ENCODE measurements around the gene GOLIM4.

GOLIM4 gene

DNA sequence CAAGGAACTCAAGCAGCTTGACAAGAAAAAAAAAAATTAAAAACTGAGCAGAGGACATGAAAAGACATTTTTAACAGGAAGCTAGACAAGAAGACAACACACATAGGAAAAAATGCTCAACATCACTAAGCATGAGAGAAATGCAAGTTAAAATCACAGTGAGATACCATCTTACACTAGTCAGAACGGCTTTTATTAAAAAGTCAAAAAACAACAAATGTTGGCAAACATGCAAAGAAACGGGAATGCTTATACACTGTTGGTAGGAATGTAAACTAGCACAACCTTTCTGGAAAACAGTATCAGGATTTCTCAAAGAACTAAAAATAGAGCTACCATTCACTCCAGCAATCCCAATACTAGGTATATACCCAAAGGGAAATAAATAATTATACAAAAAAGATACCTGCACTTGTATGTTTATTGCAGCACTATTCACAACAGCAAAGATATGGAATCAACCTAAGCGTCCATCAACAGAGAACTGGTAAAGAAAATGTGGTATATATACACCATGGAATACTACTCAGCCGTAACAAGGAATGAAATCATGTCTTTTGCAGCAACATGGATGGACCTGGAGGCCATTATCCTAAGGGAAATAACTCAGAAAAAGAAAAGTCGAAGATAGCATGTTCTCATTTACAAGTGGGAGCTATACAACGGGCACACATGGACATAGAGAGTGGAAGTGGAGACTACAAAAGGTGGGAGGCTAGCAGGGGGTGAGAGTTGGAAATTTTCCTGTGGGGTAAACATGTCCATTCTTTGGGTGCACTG, 5.2 kb downstream of the GOLIM4 start:
- no peak overlapping the region for H3K4me3 ChIP-seq (ENCODE audit: low read length)
- DNase-seq (ENCODE audit: low read depth), result peak; percentile 43
- TF ChIP-seq, protein P1, sequence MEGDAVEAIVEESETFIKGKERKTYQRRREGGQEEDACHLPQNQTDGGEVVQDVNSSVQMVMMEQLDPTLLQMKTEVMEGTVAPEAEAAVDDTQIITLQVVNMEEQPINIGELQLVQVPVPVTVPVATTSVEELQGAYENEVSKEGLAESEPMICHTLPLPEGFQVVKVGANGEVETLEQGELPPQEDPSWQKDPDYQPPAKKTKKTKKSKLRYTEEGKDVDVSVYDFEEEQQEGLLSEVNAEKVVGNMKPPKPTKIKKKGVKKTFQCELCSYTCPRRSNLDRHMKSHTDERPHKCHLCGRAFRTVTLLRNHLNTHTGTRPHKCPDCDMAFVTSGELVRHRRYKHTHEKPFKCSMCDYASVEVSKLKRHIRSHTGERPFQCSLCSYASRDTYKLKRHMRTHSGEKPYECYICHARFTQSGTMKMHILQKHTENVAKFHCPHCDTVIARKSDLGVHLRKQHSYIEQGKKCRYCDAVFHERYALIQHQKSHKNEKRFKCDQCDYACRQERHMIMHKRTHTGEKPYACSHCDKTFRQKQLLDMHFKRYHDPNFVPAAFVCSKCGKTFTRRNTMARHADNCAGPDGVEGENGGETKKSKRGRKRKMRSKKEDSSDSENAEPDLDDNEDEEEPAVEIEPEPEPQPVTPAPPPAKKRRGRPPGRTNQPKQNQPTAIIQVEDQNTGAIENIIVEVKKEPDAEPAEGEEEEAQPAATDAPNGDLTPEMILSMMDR (conservative IDR thresholded peaks at IDR 0.05; ENCODE audit: low read length), result no peak

DNA sequence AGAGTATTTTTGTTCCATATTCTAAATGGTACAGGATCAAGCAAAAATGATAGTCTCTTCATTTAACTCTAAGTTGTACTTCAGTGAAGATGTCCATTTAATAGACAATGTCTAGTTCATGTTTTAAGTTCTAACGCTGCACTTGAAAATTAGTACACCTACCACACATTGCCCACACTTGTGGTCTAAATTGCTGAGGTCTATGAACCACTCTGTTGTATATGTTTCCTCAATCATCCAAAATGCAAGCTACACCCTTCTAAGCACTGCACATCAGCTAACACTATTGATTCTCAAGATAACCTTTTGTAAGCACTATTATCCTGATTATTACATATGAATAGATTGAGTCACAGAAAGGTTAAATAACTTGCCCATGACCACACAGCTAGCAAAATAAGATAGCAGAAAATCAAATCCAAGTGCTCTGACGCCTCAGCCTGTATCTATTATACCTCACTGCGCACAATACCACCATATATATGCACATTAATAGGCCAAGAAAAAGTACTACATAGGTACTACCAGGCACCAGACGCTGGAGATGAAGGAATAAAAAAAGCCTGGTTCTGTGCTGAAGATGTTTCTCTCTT, 6.4 kb downstream of the GOLIM4 start:
- TF ChIP-seq, protein P1 (conservative IDR thresholded peaks at IDR 0.05; ENCODE audit: low read length), result no peak
- H3K4me3 ChIP-seq (ENCODE audit: low read length), result no peak overlapping the region
- no peak for DNase-seq (ENCODE audit: low read depth)

DNA sequence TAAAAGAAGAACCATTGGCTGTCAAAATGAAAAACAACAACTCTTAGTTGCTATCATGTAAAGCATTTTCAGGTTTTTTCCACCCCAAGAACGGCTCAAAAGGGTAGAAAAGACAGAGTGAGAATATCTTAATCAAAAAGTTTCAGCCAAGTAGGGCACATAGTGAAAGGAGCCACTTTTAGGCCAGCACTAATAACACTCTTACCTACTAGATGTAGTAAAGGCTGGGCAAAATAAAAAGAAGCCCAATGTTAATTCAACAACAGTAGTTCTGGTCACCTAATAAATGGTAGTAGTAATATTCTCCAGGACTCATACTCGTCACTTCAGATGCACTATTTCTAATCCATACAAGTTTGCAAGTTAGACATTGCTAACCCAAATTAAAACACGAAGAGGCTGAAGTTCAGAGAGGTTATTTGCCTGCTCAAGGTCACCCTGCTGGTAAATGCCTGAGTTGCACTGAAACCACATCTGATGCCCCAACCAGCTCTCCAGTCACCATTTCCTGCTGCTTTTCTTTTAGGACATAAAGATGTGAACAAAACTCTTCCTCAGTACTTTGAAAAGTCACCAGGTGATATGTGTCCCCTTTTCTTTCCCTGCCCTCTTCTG, 7.5 kb downstream of the GOLIM4 start:
- TF ChIP-seq, protein P1 (conservative IDR thresholded peaks at IDR 0.05; ENCODE audit: low read length), result peak; percentile 42; the same call in 1 of the 2 replicates
- no peak overlapping the region for H3K4me3 ChIP-seq (ENCODE audit: low read length)
- peak; percentile 21 for DNase-seq (ENCODE audit: low read depth)

DNA sequence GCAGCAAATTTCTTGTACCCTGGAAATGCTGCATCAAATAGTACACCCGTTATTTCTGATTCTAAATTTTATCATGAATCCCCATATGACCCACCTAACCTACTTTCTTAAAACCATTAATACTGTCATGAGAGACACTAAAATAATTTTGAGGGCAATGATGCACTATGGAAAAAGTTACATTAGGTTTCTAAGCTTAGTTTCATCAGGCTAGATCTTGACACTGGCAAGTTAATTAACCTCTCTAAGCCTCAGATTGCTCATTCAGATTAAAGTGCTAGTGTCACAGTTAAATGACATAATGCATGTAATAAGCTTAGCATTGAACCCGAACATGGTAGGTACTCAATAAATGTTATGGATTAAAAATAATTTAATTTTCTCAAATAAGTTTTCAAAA, 8.2 kb downstream of the GOLIM4 start:
- no peak for DNase-seq (ENCODE audit: low read depth)
- TF ChIP-seq, protein P1 (conservative IDR thresholded peaks at IDR 0.05; ENCODE audit: low read length), result no peak
- no peak overlapping the region for H3K4me3 ChIP-seq (ENCODE audit: low read length)

DNA sequence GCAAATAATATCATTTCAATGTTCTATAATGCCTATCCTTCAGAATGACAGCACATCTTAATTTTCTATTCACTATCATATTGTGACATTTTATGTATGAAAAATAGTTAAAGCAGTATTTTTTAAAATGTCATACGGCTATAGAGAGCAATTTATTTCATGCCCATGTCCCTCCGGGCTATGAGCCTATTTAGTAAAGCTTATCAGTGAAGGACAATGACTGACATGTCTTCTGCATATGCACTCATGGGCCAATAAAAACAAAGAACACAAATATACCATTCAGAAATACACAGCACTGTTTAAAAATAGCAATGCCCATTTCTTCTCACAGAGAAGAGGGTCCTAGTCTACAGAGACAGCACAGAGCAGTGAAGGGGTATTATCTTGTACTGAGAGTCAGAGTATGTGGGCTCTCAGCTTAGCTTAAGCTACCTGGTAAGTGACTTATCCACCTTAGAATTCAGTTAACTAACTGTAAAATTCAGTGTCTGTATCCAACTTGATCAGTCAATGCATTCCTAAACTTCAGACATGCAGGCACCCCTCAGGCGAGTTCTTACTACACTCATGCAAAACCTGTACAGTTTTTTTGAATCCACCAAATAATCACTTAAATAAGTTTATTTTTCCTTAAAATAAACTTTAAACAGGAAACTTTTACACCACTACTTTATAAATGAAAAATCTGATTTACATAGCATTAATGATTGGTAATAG, 9.0 kb downstream of the GOLIM4 start:
- H3K4me3 ChIP-seq (ENCODE audit: low read length), result no peak overlapping the region
- TF ChIP-seq, protein P1 (conservative IDR thresholded peaks at IDR 0.05; ENCODE audit: low read length), result no peak
- no peak for DNase-seq (ENCODE audit: low read depth)

DNA sequence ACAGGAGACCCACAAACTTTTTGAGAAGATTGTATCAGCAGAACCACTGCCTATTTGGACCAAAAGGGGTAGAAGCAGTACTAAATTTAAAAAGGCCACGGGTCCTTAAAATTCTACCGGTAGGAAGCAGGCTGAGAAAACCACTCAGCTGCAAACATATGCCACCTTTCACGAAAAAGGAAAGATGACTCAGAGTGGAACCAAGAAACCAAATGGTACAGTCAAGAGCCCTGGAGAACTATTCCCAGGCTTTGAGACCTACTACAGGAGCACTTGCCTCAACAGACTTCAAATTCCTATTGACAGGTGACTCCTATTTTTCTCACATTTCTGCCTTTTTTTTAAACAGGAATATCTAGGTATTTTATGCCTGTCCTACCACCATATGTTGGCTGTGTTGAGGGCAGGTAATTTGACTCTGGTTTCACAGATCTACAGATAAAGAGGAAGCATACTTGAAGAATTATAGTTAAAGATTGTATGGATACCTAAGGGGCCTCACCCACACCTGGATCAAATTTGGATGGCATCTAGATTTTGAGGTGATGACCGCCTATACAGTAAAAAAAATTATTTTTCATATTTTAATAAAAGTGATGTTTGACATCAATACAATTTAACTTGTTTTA, 10.1 kb downstream of the GOLIM4 start:
- no peak overlapping the region for H3K4me3 ChIP-seq (ENCODE audit: low read length)
- no peak for DNase-seq (ENCODE audit: low read depth)
- TF ChIP-seq, protein P1 (conservative IDR thresholded peaks at IDR 0.05; ENCODE audit: low read length), result no peak
